ENCODE results near the gene PROSER3. TPM values are rescaled to one million over a fixed set of nuclear protein-coding genes. Genes with fewer than 3 reads are reported as not detected.

PROSER3 gene
- polyA plus RNA-seq, 1 donor from 2014 or later: 1.2 TPM

DNA sequence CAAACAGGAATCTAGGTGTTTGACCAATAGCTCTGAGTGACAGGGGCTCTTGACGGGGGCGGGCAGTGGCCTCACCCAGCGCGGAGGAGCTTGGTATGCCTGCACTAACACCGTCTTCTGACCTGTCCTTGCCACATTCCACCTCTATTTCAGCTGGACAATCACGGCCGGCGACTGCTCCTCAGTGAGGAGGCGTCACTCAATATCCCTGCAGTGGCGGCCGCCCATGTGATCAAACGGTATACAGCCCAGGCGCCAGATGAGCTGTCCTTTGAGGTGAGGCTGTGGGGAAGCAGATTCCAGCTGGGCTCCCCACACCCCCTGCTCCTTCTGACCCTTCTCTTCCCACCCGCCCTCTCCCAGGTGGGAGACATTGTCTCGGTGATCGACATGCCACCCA is 22.1 kb downstream of the PROSER3 start:
- Histone ChIP-seq H3K9ac (ENCODE audit: low read length) (no peak overlapping the region), H3K4me2 (ENCODE audit: low read length) (no peak overlapping the region), H3F3A (ENCODE audit: insufficient read depth, low read length, poor library complexity, severe bottlenecking) (no peaks in the 10 kb centered on the region), H3K36me3 (ENCODE audit: insufficient read depth, low read length) (no peaks in the 10 kb centered on the region), H2AFZ (ENCODE audit: low read depth, low read length) (no peak overlapping the region), H3K27ac (ENCODE audit: low read length) (no peak overlapping the region), H3K27me3 (ENCODE audit: insufficient read depth, low read depth, low read length) (no peaks in the 10 kb centered on the region), H3K9me3 (ENCODE audit: low read length) (no peaks in the 10 kb centered on the region), H3K4me3 (ENCODE audit: low read length) (no peak overlapping the region), H3K9me2 (ENCODE audit: insufficient read depth, low read length) (no peaks in the 10 kb centered on the region), H4K20me1 (ENCODE audit: insufficient read depth) (no peaks in the 10 kb centered on the region), H3K79me2 (replicated peaks; ENCODE audit: insufficient read depth, low read length) (peaks cover 25% of the 10 kb centered on the region)
- TF ChIP-seq RAD21 (conservative IDR thresholded peaks at IDR 0.05) (no peak), EZH2 (IDR thresholded peaks at IDR 0.05; ENCODE audit: borderline replicate concordance, insufficient read depth, low read length, poor library complexity, severe bottlenecking) (no peak), POLR2AphosphoS5 (IDR thresholded peaks at IDR 0.05) (no peak), REST (IDR thresholded peaks at IDR 0.05; ENCODE audit: borderline replicate concordance) (no peak)
- TF ChIP-seq, protein P1, sequence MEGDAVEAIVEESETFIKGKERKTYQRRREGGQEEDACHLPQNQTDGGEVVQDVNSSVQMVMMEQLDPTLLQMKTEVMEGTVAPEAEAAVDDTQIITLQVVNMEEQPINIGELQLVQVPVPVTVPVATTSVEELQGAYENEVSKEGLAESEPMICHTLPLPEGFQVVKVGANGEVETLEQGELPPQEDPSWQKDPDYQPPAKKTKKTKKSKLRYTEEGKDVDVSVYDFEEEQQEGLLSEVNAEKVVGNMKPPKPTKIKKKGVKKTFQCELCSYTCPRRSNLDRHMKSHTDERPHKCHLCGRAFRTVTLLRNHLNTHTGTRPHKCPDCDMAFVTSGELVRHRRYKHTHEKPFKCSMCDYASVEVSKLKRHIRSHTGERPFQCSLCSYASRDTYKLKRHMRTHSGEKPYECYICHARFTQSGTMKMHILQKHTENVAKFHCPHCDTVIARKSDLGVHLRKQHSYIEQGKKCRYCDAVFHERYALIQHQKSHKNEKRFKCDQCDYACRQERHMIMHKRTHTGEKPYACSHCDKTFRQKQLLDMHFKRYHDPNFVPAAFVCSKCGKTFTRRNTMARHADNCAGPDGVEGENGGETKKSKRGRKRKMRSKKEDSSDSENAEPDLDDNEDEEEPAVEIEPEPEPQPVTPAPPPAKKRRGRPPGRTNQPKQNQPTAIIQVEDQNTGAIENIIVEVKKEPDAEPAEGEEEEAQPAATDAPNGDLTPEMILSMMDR (IDR thresholded peaks at IDR 0.05; ENCODE audit: poor library complexity, severe bottlenecking): no peak

- Histone ChIP-seq H3K79me2 (replicated peaks; ENCODE audit: insufficient read depth, low read length) (peaks cover 24% of the 10 kb centered on the region), H4K20me1 (ENCODE audit: insufficient read depth) (no peaks in the 10 kb centered on the region), H3K27ac (ENCODE audit: low read length) (no peak overlapping the region), H3F3A (ENCODE audit: insufficient read depth, low read length, poor library complexity, severe bottlenecking) (no peaks in the 10 kb centered on the region), H3K9ac (ENCODE audit: low read length) (no peak overlapping the region), H3K9me3 (ENCODE audit: low read length) (no peaks in the 10 kb centered on the region), H3K4me2 (ENCODE audit: low read length) (no peak overlapping the region), H3K9me2 (ENCODE audit: insufficient read depth, low read length) (no peaks in the 10 kb centered on the region), H3K36me3 (ENCODE audit: insufficient read depth, low read length) (no peaks in the 10 kb centered on the region), H3K27me3 (ENCODE audit: insufficient read depth, low read depth, low read length) (no peaks in the 10 kb centered on the region), H3K4me3 (ENCODE audit: low read length) (no peak overlapping the region), H2AFZ (ENCODE audit: low read depth, low read length) (no peak overlapping the region)
- TF ChIP-seq EZH2 (IDR thresholded peaks at IDR 0.05; ENCODE audit: borderline replicate concordance, insufficient read depth, low read length, poor library complexity, severe bottlenecking) (no peak), REST (IDR thresholded peaks at IDR 0.05; ENCODE audit: borderline replicate concordance) (no peak), SMC3 (conservative IDR thresholded peaks at IDR 0.05; ENCODE audit: poor library complexity) (no peak), MXI1 (conservative IDR thresholded peaks at IDR 0.05; ENCODE audit: poor library complexity, severe bottlenecking) (no peak)
Measured at GRCh38 chr19:35780717-35781116, 22.7 kb downstream of the PROSER3 start.
